Peyer's patch (tissue), 4 donors: ENCODE data around the gene CCR6.

Experiments used
- CTCF ChIP-seq, 6 experiments: fragments of 450-650 bp in 4 of 6; fragments of 200-600 bp in 2 of 6; sonication (generic) in 1 of 6; IDR thresholded peaks; one replicate each; pipeline ENCODE4 v1.5.1; 2017 to 2019; ENCODE audit warnings: antibody characterized with exemption in 6 of 6, mild to moderate bottlenecking in 3 of 6, moderate library complexity in 1 of 6
- POLR2A ChIP-seq, 2 donors: fragments of 450-650 bp; IDR thresholded peaks; one replicate each; pipeline ENCODE4 v1.5.1; 2017; ENCODE audit warnings: antibody characterized with exemption in 2 of 2, mild to moderate bottlenecking in 2 of 2, moderate library complexity in 2 of 2

- no peak for TF ChIP-seq POLR2A (IDR thresholded peaks at IDR 0.05)
- no peak for TF ChIP-seq CTCF (IDR thresholded peaks at IDR 0.05)
Measured at GRCh38 chr6:167103041-167103891, 19.6 kb upstream of the CCR6 start.
